ENCODE data around the gene AMZ1.
"Not testable (repeated sequence)": the region's sequence is repeated elsewhere in the genome, so short reads cannot be mapped to it uniquely, and the experiment has no call there.

The AMZ1 gene

GRCh38 chr7:2689951-2690705 lies 2.1 kb downstream of the AMZ1 start:
- H2BK120ac ChIP-seq (ENCODE audit: low read depth, low read length), result no peak overlapping the region
- no peaks in the 10 kb centered on the region for H3K36me3 ChIP-seq (ENCODE audit: control insufficient read depth, insufficient read depth, low read length)
- no peak overlapping the region for H3K4ac ChIP-seq (ENCODE audit: low read depth, low read length)
- H3K27ac ChIP-seq (ENCODE audit: low read depth, low read length), result no peak overlapping the region
- no peaks in the 10 kb centered on the region for H3K4me1 ChIP-seq (ENCODE audit: control insufficient read depth, low read depth, low read length)
- no peak overlapping the region for H4K5ac ChIP-seq (ENCODE audit: low read length)
- H2AK5ac ChIP-seq (ENCODE audit: low read length), result no peak overlapping the region
- H3K23ac ChIP-seq (ENCODE audit: low read length), result no peak overlapping the region
- H3K79me1 ChIP-seq (ENCODE audit: low read length), result no peaks in the 10 kb centered on the region
- no peak overlapping the region for H2BK15ac ChIP-seq (replicated peaks; ENCODE audit: low read depth)
- H3K9ac ChIP-seq (ENCODE audit: low read length), result no peak overlapping the region
- H3K56ac ChIP-seq (ENCODE audit: low read length), result no peak overlapping the region
- DNase-seq, result no peak
- H4K8ac ChIP-seq (ENCODE audit: low read depth, low read length), result no peak overlapping the region
- no CpG with 5 or more reads among the region's 23 CpGs for WGBS (ENCODE audit: extremely low coverage, insufficient coverage, low lambda C conversion rate)
- peaks cover 12% of the 10 kb centered on the region for H3K27me3 ChIP-seq (ENCODE audit: insufficient read depth, low read length, poor library complexity)
- no peaks in the 10 kb centered on the region for H3K79me2 ChIP-seq (ENCODE audit: control insufficient read depth, insufficient read depth, low read length)
- H2BK5ac ChIP-seq (ENCODE audit: low read length), result no peak overlapping the region
- no peak overlapping the region for H3K4me3 ChIP-seq (ENCODE audit: low read length)
- H3K18ac ChIP-seq (ENCODE audit: low read length), result no peak overlapping the region
- H3K4me2 ChIP-seq (ENCODE audit: low read length), result no peak overlapping the region

- Histone ChIP-seq H3K4me3 (ENCODE audit: low read length) (no peak overlapping the region), H3K4me1 (ENCODE audit: control insufficient read depth, low read depth, low read length) (no peaks in the 10 kb centered on the region), H4K8ac (ENCODE audit: low read depth, low read length) (no peak overlapping the region), H3K36me3 (ENCODE audit: control insufficient read depth, insufficient read depth, low read length) (no peaks in the 10 kb centered on the region), H3K27ac (ENCODE audit: low read depth, low read length) (no peak overlapping the region), H2AK5ac (ENCODE audit: low read length) (no peak overlapping the region), H3K4me2 (ENCODE audit: low read length) (no peak overlapping the region), H3K79me1 (ENCODE audit: low read length) (no peaks in the 10 kb centered on the region), H3K18ac (ENCODE audit: low read length) (no peak overlapping the region), H3K4ac (ENCODE audit: low read depth, low read length) (no peak overlapping the region), H2BK5ac (ENCODE audit: low read length) (no peak overlapping the region), H3K79me2 (ENCODE audit: control insufficient read depth, insufficient read depth, low read length) (no peaks in the 10 kb centered on the region), H4K5ac (ENCODE audit: low read length) (no peak overlapping the region), H3K56ac (ENCODE audit: low read length) (no peak overlapping the region), H2BK15ac (replicated peaks; ENCODE audit: low read depth) (no peak overlapping the region), H3K9ac (ENCODE audit: low read length) (no peak overlapping the region), H2BK120ac (ENCODE audit: low read depth, low read length) (no peak overlapping the region), H3K23ac (ENCODE audit: low read length) (no peak overlapping the region), H3K27me3 (ENCODE audit: insufficient read depth, low read length, poor library complexity) (peaks cover 12% of the 10 kb centered on the region)
- no peak for DNase-seq
- no CpG with 5 or more reads among the region's 18 CpGs for WGBS (ENCODE audit: extremely low coverage, insufficient coverage, low lambda C conversion rate)
These were observed 3.2 kb downstream of the AMZ1 start for GRCh38 chr7:2691011-2691707.

- H2BK15ac ChIP-seq (replicated peaks; ENCODE audit: low read depth); H3K79me1 ChIP-seq (ENCODE audit: low read length); H3K18ac ChIP-seq (ENCODE audit: low read length); H2BK120ac ChIP-seq (ENCODE audit: low read depth, low read length); H3K79me2 ChIP-seq (ENCODE audit: control insufficient read depth, insufficient read depth, low read length); H3K23ac ChIP-seq (ENCODE audit: low read length); DNase-seq; H4K5ac ChIP-seq (ENCODE audit: low read length); H4K8ac ChIP-seq (ENCODE audit: low read depth, low read length); H3K27ac ChIP-seq (ENCODE audit: low read depth, low read length); H2AK5ac ChIP-seq (ENCODE audit: low read length); H3K4me3 ChIP-seq (ENCODE audit: low read length); H3K9ac ChIP-seq (ENCODE audit: low read length); H3K36me3 ChIP-seq (ENCODE audit: control insufficient read depth, insufficient read depth, low read length); H3K4me1 ChIP-seq (ENCODE audit: control insufficient read depth, low read depth, low read length); H3K4ac ChIP-seq (ENCODE audit: low read depth, low read length); H2BK5ac ChIP-seq (ENCODE audit: low read length); H3K4me2 ChIP-seq (ENCODE audit: low read length); H3K56ac ChIP-seq (ENCODE audit: low read length): not testable (repeated sequence)
- peaks cover 12% of the 10 kb centered on the region for H3K27me3 ChIP-seq (ENCODE audit: insufficient read depth, low read length, poor library complexity)
- WGBS (ENCODE audit: extremely low coverage, insufficient coverage, low lambda C conversion rate), result no CpG with 5 or more reads among the region's 23 CpGs
These were observed 4.0 kb downstream of the AMZ1 start for GRCh38 chr7:2691932-2692439.

- Histone ChIP-seq H4K8ac (ENCODE audit: low read depth, low read length) (no peak overlapping the region), H2BK5ac (ENCODE audit: low read length) (no peak overlapping the region), H2BK120ac (ENCODE audit: low read depth, low read length) (no peak overlapping the region), H3K27me3 (ENCODE audit: insufficient read depth, low read length, poor library complexity) (peaks cover 12% of the 10 kb centered on the region), H2BK15ac (replicated peaks; ENCODE audit: low read depth) (no peak overlapping the region), H3K79me2 (ENCODE audit: control insufficient read depth, insufficient read depth, low read length) (no peaks in the 10 kb centered on the region), H3K4me1 (ENCODE audit: control insufficient read depth, low read depth, low read length) (no peaks in the 10 kb centered on the region), H3K18ac (ENCODE audit: low read length) (no peak overlapping the region), H3K23ac (ENCODE audit: low read length) (no peak overlapping the region), H3K56ac (ENCODE audit: low read length) (no peak overlapping the region), H3K4me2 (ENCODE audit: low read length) (no peak overlapping the region), H3K36me3 (ENCODE audit: control insufficient read depth, insufficient read depth, low read length) (no peaks in the 10 kb centered on the region), H3K79me1 (ENCODE audit: low read length) (no peaks in the 10 kb centered on the region), H4K5ac (ENCODE audit: low read length) (no peak overlapping the region), H3K9ac (ENCODE audit: low read length) (no peak overlapping the region), H3K4ac (ENCODE audit: low read depth, low read length) (no peak overlapping the region), H2AK5ac (ENCODE audit: low read length) (no peak overlapping the region), H3K4me3 (ENCODE audit: low read length) (no peak overlapping the region), H3K27ac (ENCODE audit: low read depth, low read length) (no peak overlapping the region)
- no peak for DNase-seq
- WGBS (ENCODE audit: extremely low coverage, insufficient coverage, low lambda C conversion rate), result no CpG with 5 or more reads among the region's 14 CpGs
These were observed 4.5 kb downstream of the AMZ1 start for GRCh38 chr7:2692543-2692942.

- not testable (repeated sequence) for DNase-seq; H2BK120ac ChIP-seq (ENCODE audit: low read depth, low read length); H3K56ac ChIP-seq (ENCODE audit: low read length); H3K18ac ChIP-seq (ENCODE audit: low read length); H3K79me2 ChIP-seq (ENCODE audit: control insufficient read depth, insufficient read depth, low read length); H3K4me3 ChIP-seq (ENCODE audit: low read length); H3K9ac ChIP-seq (ENCODE audit: low read length); H2AK5ac ChIP-seq (ENCODE audit: low read length); H3K36me3 ChIP-seq (ENCODE audit: control insufficient read depth, insufficient read depth, low read length); H3K27me3 ChIP-seq (ENCODE audit: insufficient read depth, low read length, poor library complexity); H3K4me1 ChIP-seq (ENCODE audit: control insufficient read depth, low read depth, low read length); H2BK5ac ChIP-seq (ENCODE audit: low read length); H3K4me2 ChIP-seq (ENCODE audit: low read length); H3K27ac ChIP-seq (ENCODE audit: low read depth, low read length); H4K5ac ChIP-seq (ENCODE audit: low read length); H3K23ac ChIP-seq (ENCODE audit: low read length); H2BK15ac ChIP-seq (replicated peaks; ENCODE audit: low read depth); H3K79me1 ChIP-seq (ENCODE audit: low read length); H3K4ac ChIP-seq (ENCODE audit: low read depth, low read length); H4K8ac ChIP-seq (ENCODE audit: low read depth, low read length)
- no CpG with 5 or more reads among the region's 19 CpGs for WGBS (ENCODE audit: extremely low coverage, insufficient coverage, low lambda C conversion rate)
These were observed 5.6 kb downstream of the AMZ1 start for GRCh38 chr7:2693420-2694121.
